KMS-11 (cell line): ENCODE data around the gene KCTD13.

Experiments
- H2AFZ ChIP-seq: fragments of 200-600 bp; sonication (generic); 2 replicates; pipeline ENCODE4 v1.6.1; 2016; ENCODE audit warnings: antibody characterized with exemption, mixed run types, low read depth
- H3K27ac ChIP-seq: fragments of 200-600 bp; sonication (generic); 2 replicates; pipeline ENCODE4 v1.6.1; 2016; ENCODE audit warnings: mild to moderate bottlenecking, mixed run types
- H3K27me3 ChIP-seq: fragments of 200-600 bp; sonication (generic); 2 replicates; pipeline ENCODE4 v1.6.1; 2017; ENCODE audit warnings: mild to moderate bottlenecking, low read depth, mixed run types, moderate library complexity; ENCODE audit not compliant: insufficient read depth
- H3K36me3 ChIP-seq: fragments of 200-600 bp; sonication (generic); 2 replicates; pipeline ENCODE4 v1.6.1; 2017; ENCODE audit warnings: mild to moderate bottlenecking, mixed run types; ENCODE audit not compliant: insufficient read depth
- H3K4me1 ChIP-seq: fragments of 200-600 bp; sonication (generic); 2 replicates; pipeline ENCODE4 v1.6.1; 2016; ENCODE audit warnings: mild to moderate bottlenecking, low read depth, mixed run types; ENCODE audit not compliant: poor library complexity, severe bottlenecking
- H3K4me2 ChIP-seq: fragments of 200-600 bp; sonication (generic); 2 replicates; pipeline ENCODE4 v1.7.0; 2016; ENCODE audit warnings: mild to moderate bottlenecking, mixed run types
- H3K4me3 ChIP-seq: fragments of 200-600 bp; sonication (generic); IDR thresholded peaks from 2 replicates; pipeline ENCODE4 v1.6.1; 2017; ENCODE audit warnings: low read depth, low read length, mixed read lengths; ENCODE audit not compliant: insufficient read depth
- H3K79me2 ChIP-seq: fragments of 200-600 bp; sonication (generic); 2 replicates; pipeline ENCODE4 v1.6.1; 2016; ENCODE audit warnings: low read depth, mixed run types; ENCODE audit not compliant: insufficient read depth
- H3K9ac ChIP-seq: fragments of 200-600 bp; sonication (generic); 2 replicates; pipeline ENCODE4 v1.6.1; 2016; ENCODE audit warnings: mild to moderate bottlenecking, mixed run types
- H4K20me1 ChIP-seq: fragments of 200-600 bp; sonication (generic); 2 replicates; pipeline ENCODE4 v1.6.1; 2016; ENCODE audit warnings: mild to moderate bottlenecking, mixed run types; ENCODE audit not compliant: insufficient read depth
- TF ChIP-seq, protein P1 (sequence below): fragments of 200-600 bp; sonication (generic); conservative IDR thresholded peaks from 2 replicates; pipeline ENCODE4 v1.6.1; 2017; ENCODE audit warnings: low read depth, mild to moderate bottlenecking, antibody characterized with exemption, low read length, moderate library complexity, mixed read lengths

The KCTD13 gene

DNA sequence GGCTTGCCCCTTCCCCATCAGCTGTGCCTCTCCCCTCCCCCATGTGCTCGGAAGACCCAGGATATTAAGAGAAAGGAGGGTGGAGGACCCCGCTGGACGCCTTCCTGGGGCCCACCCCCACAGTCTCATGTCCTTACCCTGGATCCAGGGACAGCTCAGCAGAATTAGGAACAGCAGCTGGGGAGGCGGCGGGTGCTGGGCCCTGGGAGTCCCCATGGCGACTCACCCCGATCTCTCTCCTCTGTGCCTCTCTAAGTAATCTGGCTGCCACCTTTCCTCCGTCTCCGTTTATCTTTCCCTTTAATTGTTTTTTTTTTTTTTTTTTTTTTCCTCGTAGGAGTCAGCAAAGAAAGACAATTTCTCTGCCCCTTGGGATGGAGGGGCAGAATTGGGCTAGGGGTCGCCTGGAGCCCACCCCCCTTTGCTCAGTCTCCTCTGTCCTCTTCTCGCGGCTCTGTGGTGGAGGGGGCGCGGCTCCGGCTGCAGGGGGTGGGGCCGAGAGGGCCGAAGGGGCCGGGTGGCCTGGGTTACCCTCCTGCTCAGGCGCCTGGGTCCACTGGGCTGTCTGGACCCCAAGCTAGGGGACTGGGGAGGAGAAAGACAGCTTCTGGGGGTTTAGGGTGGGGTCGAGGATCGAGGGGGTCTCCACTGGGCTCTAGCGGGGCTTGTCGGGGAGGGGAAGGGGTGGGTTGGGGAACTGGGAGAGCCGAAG is 27.1 kb downstream of the KCTD13 start:
- Histone ChIP-seq H3K4me3 (no peak overlapping the region), H3K4me2 (peak overlapping the region; percentile 60; the same call in 1 of the 2 replicates), H3K27me3 (peaks cover 57% of the 10 kb centered on the region), H3K9ac (no peak overlapping the region), H3K79me2 (no peaks in the 10 kb centered on the region), H4K20me1 (no peaks in the 10 kb centered on the region), H3K4me1 (peaks cover 4% of the 10 kb centered on the region), H3K27ac (no peak overlapping the region), H3K36me3 (no peaks in the 10 kb centered on the region), H2AFZ (no peak overlapping the region)
- TF ChIP-seq, protein P1, sequence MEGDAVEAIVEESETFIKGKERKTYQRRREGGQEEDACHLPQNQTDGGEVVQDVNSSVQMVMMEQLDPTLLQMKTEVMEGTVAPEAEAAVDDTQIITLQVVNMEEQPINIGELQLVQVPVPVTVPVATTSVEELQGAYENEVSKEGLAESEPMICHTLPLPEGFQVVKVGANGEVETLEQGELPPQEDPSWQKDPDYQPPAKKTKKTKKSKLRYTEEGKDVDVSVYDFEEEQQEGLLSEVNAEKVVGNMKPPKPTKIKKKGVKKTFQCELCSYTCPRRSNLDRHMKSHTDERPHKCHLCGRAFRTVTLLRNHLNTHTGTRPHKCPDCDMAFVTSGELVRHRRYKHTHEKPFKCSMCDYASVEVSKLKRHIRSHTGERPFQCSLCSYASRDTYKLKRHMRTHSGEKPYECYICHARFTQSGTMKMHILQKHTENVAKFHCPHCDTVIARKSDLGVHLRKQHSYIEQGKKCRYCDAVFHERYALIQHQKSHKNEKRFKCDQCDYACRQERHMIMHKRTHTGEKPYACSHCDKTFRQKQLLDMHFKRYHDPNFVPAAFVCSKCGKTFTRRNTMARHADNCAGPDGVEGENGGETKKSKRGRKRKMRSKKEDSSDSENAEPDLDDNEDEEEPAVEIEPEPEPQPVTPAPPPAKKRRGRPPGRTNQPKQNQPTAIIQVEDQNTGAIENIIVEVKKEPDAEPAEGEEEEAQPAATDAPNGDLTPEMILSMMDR, result no peak

DNA sequence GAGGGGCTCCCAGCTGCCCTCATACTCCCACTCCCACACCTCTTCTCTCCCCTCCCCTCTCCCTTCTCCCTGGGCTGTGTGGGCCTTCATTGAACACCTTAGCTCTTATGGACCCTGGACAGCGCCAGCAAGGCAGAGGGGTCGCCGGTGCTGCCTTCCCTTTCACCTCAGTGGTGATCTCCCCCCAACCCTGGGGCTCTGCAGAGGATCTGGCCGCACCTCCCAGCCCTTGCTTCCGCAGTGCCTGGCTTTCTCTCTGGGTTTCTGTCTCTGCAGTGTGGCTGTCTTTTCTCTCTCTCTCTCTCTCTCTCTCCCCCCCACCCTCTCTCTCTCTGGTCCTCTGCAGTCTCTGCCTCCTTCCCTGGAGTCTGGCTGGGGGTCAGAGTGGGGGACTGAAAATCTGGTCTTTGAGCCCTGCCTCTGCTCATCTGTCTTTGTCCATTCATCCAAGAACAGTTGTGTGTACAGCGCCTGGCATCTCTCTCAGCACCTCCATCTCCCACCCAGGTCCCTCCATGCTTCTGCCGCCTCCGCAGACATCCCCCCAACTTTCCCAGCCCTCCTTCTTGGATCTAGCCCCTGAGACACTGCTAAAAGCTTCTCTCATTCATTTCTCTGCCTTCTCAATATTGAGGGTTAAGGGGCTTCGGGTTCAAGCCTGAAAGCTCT is 27.8 kb downstream of the KCTD13 start:
- TF ChIP-seq, protein P1, result no peak
- Histone ChIP-seq H3K9ac (no peak overlapping the region), H3K27ac (no peak overlapping the region), H3K27me3 (peaks cover 57% of the 10 kb centered on the region), H3K4me3 (no peak overlapping the region), H3K79me2 (no peaks in the 10 kb centered on the region), H3K4me1 (peaks cover 4% of the 10 kb centered on the region), H4K20me1 (no peaks in the 10 kb centered on the region), H3K36me3 (no peaks in the 10 kb centered on the region), H2AFZ (no peak overlapping the region), H3K4me2 (no peak overlapping the region)

DNA sequence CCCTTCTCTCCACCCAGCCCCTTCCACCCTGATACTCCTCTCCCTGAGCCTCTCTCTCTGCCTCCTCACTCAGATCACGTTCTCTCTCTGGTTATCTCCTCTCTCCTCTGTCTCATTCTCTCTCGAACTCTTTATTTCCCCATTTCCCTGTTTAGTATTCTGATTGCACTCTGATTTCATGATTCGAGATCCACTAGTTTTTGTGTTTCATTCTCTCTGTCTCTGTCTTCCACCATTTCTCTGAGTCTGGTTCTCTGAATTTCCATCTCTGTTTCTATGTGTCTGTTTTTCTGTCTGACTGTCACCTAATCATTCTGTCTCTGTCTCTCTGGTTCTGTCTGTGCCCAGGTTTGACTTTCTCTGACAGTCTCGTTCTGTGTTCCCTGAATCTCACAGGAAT is 28.7 kb downstream of the KCTD13 start:
- Histone ChIP-seq H3K27me3 (peaks cover 57% of the 10 kb centered on the region), H3K4me1 (peaks cover 4% of the 10 kb centered on the region), H2AFZ (no peak overlapping the region), H3K27ac (no peak overlapping the region), H3K4me2 (no peak overlapping the region), H4K20me1 (no peaks in the 10 kb centered on the region), H3K36me3 (no peaks in the 10 kb centered on the region), H3K4me3 (no peak overlapping the region), H3K79me2 (no peaks in the 10 kb centered on the region), H3K9ac (no peak overlapping the region)
- TF ChIP-seq, protein P1, result no peak

DNA sequence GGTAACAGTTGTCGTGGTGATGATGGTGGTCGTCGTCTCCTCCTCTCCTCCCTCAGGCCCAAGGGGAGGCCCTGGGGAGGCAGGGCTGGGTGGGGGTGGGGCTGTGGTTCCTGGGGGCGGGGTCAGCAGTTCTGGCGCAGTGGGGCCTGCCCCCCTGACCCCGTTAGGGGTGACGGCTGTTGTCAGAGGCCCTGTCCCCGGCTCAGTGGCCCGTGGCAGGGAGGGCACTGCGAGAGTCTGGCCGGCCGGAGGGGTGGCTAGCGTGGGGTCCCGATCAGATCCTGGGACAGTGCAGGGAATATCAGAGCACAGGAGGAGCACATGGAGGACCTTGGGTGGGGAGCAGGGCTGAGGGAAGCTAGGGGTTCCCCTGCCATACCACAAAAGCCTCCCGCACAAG is 29.2 kb downstream of the KCTD13 start:
- no peaks in the 10 kb centered on the region for H3K36me3 ChIP-seq
- H3K79me2 ChIP-seq, result no peaks in the 10 kb centered on the region
- no peak overlapping the region for H3K9ac ChIP-seq
- H4K20me1 ChIP-seq, result no peaks in the 10 kb centered on the region
- H3K4me3 ChIP-seq, result no peak overlapping the region
- peaks cover 57% of the 10 kb centered on the region for H3K27me3 ChIP-seq
- H3K27ac ChIP-seq, result no peak overlapping the region
- H3K4me2 ChIP-seq, result no peak overlapping the region
- TF ChIP-seq, protein P1, result no peak
- no peak overlapping the region for H2AFZ ChIP-seq
- H3K4me1 ChIP-seq, result peaks cover 4% of the 10 kb centered on the region
